ENCODE measurements around the gene TSPAN1. TPM values are rescaled to one million over a fixed set of nuclear protein-coding genes. Genes with fewer than 3 reads are reported as not detected.

The TSPAN1 gene
- total RNA-seq, 1 experiment from 2014 or later: not detected

DNA sequence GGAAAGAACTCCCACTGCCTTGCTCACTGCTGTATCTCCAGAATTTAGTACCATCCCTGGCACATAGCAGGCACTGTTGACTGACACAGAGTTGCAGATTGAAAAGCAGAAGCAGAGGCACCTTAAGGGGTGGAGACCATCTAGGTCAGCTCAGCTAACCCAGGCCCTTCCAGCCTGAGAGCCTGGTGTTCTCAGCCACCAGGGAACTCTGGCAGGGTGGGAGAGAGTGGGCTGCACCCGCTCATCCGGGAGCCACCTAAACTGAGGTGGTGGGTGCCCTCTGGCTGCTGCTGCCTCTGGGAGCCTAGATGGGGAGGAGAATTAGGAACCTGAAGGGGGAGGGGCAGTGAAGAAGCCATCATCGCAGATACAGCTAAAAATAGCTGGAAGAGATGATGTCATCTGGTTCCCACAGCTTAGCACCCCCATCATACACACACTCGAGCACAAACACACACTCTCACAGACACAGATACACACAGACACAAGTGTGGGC is 1.5 kb upstream of the TSPAN1 start:
- DNase-seq: peak; percentile 64
- Histone ChIP-seq H3K36me3 (replicated peaks; ENCODE audit: control insufficient read depth, insufficient read depth, low read length) (no peaks in the 10 kb centered on the region), H3K4me3 (ENCODE audit: insufficient read depth, low read depth, low read length) (no peak overlapping the region), H3K27me3 (ENCODE audit: control insufficient read depth, insufficient read depth, low read length) (peaks cover 4% of the 10 kb centered on the region)

DNA sequence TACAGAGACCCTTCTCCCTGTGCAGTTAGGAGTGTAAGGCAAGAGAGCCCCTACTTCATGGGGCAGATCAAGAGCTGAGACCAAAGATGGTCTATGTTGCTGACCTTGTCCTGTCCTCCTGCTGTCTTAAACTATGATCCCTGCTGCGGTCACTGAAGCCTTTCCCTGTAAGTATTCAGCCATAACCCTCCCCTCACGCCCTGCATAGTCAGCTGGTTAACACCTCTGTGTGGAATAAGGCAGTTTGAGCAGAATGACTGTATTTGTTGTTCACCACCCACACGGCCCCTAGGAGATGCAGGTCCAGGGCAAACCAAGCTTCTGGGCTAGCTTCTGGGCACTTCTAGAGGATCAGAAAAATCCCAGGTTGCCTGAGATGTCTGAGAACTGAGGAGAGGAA is 356 bp downstream of the TSPAN1 start:
- no peak overlapping the region for H3K4me3 ChIP-seq (ENCODE audit: insufficient read depth, low read depth, low read length)
- DNase-seq: peak; percentile 14
- H3K36me3 ChIP-seq (replicated peaks; ENCODE audit: control insufficient read depth, insufficient read depth, low read length): no peaks in the 10 kb centered on the region
- no peaks in the 10 kb centered on the region; the same call in 1 of the 2 replicates for H3K27me3 ChIP-seq (ENCODE audit: control insufficient read depth, insufficient read depth, low read length)

DNA sequence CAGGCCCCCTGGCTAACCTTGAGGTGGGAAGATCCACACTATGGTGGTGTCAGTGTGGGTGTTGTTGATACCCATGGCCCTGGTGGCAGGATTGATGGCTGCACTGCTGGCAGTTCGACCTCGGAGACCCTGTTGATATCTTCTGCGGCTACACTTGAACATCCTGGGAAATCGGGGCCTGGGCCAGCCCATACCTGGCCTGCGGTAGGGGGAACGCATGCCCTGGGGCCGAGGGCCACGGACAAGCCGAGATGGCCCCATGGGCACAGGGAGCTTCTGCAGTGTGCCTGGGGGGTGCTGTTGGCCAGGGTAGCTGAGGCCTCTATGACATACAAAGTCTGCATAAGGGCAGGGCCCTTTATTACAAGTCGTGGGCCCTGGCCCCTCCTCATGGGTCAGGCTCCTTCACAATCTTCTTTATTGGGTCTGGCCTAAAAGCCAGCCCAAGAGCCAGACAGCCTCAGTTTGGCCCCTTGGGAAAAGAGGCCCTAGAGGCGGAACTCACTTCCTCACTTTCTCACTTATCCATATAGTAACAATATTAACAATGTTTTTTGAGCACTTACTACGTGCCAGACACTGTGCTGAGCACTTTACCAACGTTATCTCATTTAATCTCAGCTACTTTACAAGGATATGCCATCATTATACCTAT is 1.5 kb downstream of the TSPAN1 start, which contains the start of gene P3R3URF:
TSS of gene P3R3URF (minus strand) at position 278 of the 655 bp plus-strand sequence. CDS start at position 261, 17 bp downstream.
- no peaks in the 10 kb centered on the region; the same call in none of the 2 replicates for H3K27me3 ChIP-seq (ENCODE audit: control insufficient read depth, insufficient read depth, low read length)
- no peaks in the 10 kb centered on the region for H3K36me3 ChIP-seq (replicated peaks; ENCODE audit: control insufficient read depth, insufficient read depth, low read length)
- H3K4me3 ChIP-seq (ENCODE audit: insufficient read depth, low read depth, low read length): no peak within 1 kb of the TSS
- DNase-seq: no peak

DNA sequence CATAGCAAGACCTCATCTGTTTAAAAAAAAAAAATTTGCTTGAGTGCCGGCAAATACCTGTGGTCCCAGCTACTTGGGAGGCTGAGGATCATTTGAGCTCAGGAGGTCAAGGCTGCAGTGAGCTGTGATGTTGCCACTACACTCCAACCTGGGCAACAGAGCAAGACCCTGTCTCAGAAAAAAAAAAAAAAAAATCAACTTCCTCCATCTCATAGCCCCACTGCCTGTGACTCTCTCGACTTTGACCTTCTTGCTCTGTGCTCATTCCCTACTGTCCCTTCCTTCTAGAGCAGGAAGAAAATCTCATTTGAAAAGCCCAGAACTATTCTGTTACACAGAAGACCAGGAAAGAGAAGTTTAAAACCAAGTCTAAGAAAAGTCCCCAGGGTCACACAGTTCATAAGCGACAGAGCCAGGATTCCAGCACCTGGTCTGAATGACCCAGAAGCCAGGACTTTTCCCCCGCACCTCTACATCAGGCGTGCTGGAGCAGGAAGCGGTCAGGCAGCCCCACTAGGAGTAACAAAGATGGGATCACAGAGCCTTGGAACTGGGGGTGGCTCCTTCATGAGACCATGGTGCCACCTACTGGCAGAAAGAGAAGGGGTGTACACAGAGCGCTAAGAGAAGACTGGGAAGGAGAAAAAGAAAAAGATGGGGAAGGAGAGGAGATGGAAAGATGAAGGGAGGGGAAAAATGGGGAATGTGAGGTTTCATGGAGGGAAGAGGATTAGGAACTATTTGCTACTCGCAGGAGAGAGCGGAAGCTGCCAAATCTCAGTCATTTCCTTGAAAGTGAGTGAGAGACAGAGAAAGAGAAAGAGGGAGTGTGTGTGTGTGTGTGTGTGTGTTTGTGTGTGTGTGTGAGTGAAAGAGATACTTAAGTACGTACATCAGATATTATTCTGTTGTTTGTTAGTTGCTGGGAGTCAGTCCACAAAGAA is 4.5 kb downstream of the TSPAN1 start:
- no peak overlapping the region for H3K4me3 ChIP-seq (ENCODE audit: insufficient read depth, low read depth, low read length)
- no peaks in the 10 kb centered on the region; the same call in 1 of the 2 replicates for H3K27me3 ChIP-seq (ENCODE audit: control insufficient read depth, insufficient read depth, low read length)
- H3K36me3 ChIP-seq (replicated peaks; ENCODE audit: control insufficient read depth, insufficient read depth, low read length): no peaks in the 10 kb centered on the region
- DNase-seq: peak; percentile 95

DNA sequence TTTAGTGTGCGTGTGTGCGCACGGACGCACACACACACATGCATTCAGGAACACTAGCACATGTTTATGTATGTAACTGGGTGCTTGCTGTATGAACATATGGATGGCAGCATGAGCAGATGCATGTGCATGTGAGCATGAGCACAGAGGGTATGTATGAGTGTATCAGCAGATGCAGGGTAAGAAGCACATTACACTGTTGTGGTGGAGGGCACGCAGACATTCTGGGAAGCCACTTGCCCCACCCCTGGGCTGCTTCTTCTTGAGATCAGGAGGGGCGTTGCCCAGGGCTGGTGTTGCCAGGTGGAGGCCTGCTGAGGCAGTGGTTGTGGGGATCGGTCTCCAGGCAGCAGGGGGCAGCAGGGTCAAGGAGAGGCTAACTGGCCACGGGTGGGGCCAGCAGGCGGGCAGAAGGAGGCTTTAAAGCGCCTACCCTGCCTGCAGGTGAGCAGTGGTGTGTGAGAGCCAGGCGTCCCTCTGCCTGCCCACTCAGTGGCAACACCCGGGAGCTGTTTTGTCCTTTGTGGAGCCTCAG is 5.3 kb downstream of the TSPAN1 start:
- no peaks in the 10 kb centered on the region for H3K36me3 ChIP-seq (replicated peaks; ENCODE audit: control insufficient read depth, insufficient read depth, low read length)
- H3K4me3 ChIP-seq (ENCODE audit: insufficient read depth, low read depth, low read length): no peak overlapping the region
- H3K27me3 ChIP-seq (ENCODE audit: control insufficient read depth, insufficient read depth, low read length): no peaks in the 10 kb centered on the region; the same call in 1 of the 2 replicates
- peak; percentile 84 for DNase-seq

DNA sequence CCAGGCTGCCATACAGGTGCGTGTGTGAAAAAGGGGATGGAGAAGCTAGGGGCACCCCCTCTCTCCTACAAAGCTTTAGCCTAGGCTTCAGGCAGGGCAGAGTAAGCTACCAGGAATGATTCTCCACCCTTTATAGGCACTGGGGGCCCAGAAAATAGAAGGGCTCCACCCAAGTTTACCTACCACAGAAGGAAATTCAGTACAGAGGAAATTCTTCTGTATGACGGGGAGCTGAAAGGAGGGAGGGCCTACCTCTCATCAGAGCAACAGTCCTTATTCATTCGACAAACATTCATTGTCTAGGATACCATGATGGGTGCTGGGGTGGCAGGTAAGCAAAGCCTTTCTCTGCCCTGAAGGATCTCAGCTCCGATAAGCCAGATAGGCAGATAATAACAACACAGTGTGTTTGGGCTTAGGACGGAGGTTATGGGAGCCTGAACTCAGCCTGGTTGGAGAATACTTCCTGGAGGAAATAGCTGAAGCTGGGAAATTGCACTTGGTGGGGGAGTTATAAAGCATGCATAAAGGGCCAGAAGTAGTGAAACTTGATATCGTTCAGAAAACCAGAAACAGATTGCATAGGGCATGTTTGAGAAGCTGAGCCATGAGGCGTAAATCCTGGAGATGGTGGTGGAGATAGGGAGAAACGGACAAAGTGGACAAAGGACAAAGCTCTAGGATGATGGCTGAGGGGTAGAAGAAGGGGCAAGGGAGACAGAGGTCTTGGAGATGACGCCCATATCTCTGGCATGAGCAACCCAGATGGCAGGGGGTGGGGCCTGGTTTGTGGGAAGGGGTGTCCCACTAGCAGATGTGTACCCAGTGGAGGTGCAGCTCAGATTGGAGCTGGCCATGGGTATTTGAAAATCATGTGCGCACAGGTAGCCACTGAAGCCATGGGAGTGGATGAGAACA is 6.7 kb downstream of the TSPAN1 start:
- H3K4me3 ChIP-seq (ENCODE audit: insufficient read depth, low read depth, low read length): no peak overlapping the region
- H3K36me3 ChIP-seq (replicated peaks; ENCODE audit: control insufficient read depth, insufficient read depth, low read length): no peaks in the 10 kb centered on the region
- no peaks in the 10 kb centered on the region; the same call in 1 of the 2 replicates for H3K27me3 ChIP-seq (ENCODE audit: control insufficient read depth, insufficient read depth, low read length)
- DNase-seq: no peak

DNA sequence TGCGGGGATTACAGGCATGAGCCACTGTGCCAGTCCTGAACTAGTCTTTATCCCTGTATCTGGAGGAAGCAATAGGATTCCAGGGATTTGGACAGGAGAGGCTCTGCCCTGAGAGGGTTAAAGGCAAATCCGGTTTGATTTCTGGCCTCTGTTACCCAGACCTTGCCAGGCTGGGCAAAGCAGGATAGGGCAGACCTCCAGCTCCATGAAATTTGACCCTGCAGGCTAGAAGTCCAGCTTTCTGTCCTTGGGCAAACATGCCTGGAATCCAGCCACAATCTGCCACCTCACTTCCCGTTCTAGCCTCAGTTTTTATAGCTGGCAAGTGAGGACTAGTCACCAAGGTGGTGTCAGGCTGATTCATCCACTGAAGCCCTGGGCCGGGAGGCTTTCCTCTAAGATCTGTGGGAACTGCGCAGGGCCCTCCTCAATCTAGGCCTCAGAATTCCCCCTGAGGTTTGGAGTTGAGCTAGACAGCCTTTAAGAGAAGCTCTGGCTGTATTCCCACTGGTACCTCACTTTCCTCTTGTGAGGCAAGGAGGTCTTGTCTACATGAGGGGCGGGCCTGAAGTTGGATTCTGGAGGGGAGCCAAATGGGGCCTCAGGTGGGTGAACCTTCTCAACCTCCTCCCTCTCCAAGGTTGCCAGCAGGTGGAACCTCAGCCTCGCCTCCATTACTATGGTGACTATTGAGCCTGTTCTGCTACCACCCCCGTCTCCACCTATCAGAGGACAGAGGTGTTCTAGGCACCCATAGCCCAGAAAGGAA is 8.4 kb downstream of the TSPAN1 start:
- no peak for DNase-seq
- H3K4me3 ChIP-seq (ENCODE audit: insufficient read depth, low read depth, low read length): no peak overlapping the region
- H3K27me3 ChIP-seq (ENCODE audit: control insufficient read depth, insufficient read depth, low read length): no peaks in the 10 kb centered on the region; the same call in 1 of the 2 replicates
- H3K36me3 ChIP-seq (replicated peaks; ENCODE audit: control insufficient read depth, insufficient read depth, low read length): peaks cover 3% of the 10 kb centered on the region

DNA sequence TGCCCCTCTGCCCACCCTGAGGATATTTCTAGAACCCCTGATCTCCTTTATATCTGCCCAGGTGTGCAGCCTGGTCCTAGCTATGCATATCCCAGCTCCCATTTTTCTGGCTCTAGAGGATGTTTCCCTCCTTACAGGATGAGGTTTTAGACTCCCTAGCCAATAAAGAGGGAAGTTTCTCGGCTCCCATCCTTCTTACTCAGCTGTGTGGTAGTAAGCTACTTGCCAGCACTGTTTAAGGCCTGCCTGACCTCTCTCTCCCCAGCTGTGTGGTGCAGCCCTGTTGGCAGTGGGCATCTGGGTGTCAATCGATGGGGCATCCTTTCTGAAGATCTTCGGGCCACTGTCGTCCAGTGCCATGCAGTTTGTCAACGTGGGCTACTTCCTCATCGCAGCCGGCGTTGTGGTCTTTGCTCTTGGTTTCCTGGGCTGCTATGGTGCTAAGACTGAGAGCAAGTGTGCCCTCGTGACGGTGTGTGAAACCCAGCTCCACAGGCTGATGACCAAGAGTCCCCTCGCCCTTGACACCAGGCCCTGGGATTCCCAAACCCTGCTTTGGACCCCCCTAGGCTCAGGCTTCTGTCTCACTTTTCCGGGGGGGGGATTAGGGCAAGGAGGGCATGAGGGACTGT is 9.2 kb downstream of the TSPAN1 start:
- no peak overlapping the region for H3K4me3 ChIP-seq (ENCODE audit: insufficient read depth, low read depth, low read length)
- DNase-seq: no peak
- no peaks in the 10 kb centered on the region; the same call in 1 of the 2 replicates for H3K27me3 ChIP-seq (ENCODE audit: control insufficient read depth, insufficient read depth, low read length)
- H3K36me3 ChIP-seq (replicated peaks; ENCODE audit: control insufficient read depth, insufficient read depth, low read length): peaks cover 3% of the 10 kb centered on the region

DNA sequence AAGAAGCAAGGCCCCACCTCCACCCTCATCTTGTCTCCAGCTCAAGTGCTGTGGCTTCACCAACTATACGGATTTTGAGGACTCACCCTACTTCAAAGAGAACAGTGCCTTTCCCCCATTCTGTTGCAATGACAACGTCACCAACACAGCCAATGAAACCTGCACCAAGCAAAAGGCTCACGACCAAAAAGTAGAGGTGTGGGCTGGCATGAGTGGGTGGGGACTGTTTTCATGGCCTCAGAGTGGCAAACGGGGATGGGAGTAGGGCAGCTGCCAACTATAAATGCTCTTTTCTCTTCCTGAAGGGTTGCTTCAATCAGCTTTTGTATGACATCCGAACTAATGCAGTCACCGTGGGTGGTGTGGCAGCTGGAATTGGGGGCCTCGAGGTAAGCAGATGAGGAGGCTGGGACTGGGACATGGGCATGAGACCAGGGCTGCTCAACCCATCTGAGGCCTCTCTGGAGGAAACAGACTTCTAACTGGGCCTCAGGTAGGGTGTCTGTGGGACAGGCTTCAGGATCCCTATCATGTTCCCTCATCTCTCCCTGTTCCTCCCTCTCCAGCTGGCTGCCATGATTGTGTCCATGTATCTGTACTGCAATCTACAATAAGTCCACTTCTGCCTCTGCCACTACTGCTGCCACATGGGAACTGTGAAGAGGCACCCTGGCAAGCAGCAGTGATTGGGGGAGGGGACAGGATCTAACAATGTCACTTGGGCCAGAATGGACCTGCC is 10.2 kb downstream of the TSPAN1 start:
- H3K36me3 ChIP-seq (replicated peaks; ENCODE audit: control insufficient read depth, insufficient read depth, low read length): peaks cover 3% of the 10 kb centered on the region
- DNase-seq: no peak

DNA sequence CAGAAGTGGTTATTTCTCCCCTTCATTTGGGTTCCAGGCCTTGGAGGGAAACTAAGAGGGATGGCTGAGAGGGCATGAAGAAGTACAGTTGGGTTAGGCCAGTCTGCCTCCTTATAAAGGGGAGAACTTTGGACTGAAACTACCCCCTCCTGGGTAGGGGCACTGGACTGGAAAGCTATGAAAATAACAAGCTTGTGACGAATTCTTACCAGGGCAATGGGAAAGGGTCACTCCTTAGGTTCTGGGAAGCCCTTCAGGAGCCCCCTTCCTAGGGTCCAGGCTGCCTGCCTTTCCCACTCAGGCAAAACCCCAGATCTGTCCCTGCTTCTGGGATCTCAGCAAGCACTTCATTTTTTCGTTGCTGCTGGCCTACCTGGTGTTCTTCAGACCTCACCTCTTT is 11.2 kb downstream of the TSPAN1 start:
- Histone ChIP-seq H3K27me3 (ENCODE audit: control insufficient read depth, insufficient read depth, low read length) (no peaks in the 10 kb centered on the region; the same call in 1 of the 2 replicates), H3K36me3 (replicated peaks; ENCODE audit: control insufficient read depth, insufficient read depth, low read length) (peaks cover 6% of the 10 kb centered on the region), H3K4me3 (ENCODE audit: insufficient read depth, low read depth, low read length) (no peak overlapping the region)
- no peak for DNase-seq

More for the DNA sequence above, 10.2 kb downstream of the TSPAN1 start:
- H3K4me3 ChIP-seq (ENCODE audit: insufficient read depth, low read depth, low read length): no peak overlapping the region
- H3K27me3 ChIP-seq (ENCODE audit: control insufficient read depth, insufficient read depth, low read length): no peaks in the 10 kb centered on the region; the same call in 1 of the 2 replicates

DNA sequence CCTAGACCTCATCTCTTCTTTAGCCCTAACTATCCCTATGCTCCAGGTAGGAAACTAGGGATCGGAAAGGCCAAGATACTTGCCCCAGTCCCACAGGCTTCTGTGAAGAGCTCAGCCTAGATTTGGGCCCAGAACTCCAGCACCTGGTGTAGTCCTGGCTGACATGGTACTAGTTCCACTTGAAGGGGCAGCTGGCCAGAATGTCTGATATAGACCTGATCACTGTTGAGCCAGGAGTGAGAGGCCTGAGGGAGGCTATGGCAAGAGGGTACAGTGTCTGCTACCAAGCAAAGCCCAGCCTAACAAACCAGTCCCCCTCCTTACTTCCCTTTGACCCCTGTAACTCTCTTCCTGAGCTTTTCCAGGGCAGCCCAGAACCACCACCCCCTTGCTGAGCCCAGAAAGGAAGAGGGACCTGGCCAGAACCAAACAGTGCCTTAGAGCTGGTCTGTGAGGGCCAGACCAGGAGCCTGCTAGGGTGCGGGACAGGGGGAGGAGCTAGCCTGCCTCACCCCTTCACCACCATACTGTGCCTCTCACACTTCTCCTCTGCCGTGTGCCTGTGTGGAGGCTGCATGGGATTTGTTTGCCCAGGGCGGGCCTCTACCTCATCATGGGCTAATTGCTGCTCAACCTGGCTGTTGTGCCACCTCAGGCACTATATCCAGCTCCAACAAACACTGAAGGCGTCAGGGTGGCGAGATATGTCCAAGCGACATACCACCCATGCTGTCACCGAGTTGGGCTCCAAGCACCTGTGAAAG is 12.4 kb downstream of the TSPAN1 start:
- no peaks in the 10 kb centered on the region for H3K27me3 ChIP-seq (ENCODE audit: control insufficient read depth, insufficient read depth, low read length)
- H3K36me3 ChIP-seq (replicated peaks; ENCODE audit: control insufficient read depth, insufficient read depth, low read length): peaks cover 8% of the 10 kb centered on the region
- H3K4me3 ChIP-seq (ENCODE audit: insufficient read depth, low read depth, low read length): no peak overlapping the region
- DNase-seq: no peak
